Lower leg skin (tissue), 3 donors: ENCODE results near the gene PTPRT.

Experiments
- CTCF ChIP-seq, 3 donors: fragments of 450-650 bp; IDR thresholded peaks; one replicate each; pipeline ENCODE4 v1.5.1; 2016; ENCODE audit warnings: antibody characterized with exemption in 3 of 3, mild to moderate bottlenecking in 3 of 3, moderate library complexity in 2 of 3
- POLR2A ChIP-seq, 2 donors: fragments of 450-650 bp; IDR thresholded peaks; one replicate each; pipeline ENCODE4 v1.6.1; 2016 to 2017; ENCODE audit warnings: antibody characterized with exemption in 2 of 2, mild to moderate bottlenecking in 1 of 2, moderate library complexity in 1 of 2

DNA sequence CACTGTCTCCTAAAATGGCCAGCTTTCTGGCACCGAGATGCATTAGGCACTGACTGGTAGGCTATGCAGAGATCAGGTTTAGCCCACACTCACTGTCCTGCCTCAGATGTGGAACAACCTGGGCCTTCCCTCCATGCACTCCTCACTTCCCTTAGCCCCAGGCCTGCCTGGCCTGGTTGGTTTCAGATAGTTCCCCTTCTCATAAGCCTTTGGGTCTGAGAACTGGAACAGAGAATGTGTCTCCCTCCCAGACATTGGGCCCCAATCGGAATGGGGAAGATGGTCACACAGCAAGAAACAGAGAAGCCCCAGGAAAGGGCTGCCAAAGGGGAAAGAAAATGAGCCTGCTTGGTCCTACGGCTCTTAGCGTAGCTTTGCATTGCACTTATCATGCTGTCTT is 809.4 kb downstream of the PTPRT start:
- TF ChIP-seq CTCF (IDR thresholded peaks at IDR 0.05) = no peak
- no peak for TF ChIP-seq POLR2A (IDR thresholded peaks at IDR 0.05)
